Stomach (tissue), 4 donors: ENCODE measurements around the gene DNAJB8.

Experiments used
- CTCF ChIP-seq, 7 experiments: fragments of 450-650 bp in 4 of 7; fragments of 200-600 bp in 3 of 7; sonication (generic) in 3 of 7; IDR thresholded peaks; one replicate each; pipeline ENCODE4 v1.5.1; 2016 to 2019; ENCODE audit warnings: antibody characterized with exemption in 7 of 7, control low read depth in 2 of 7, mild to moderate bottlenecking in 1 of 7
- EP300 ChIP-seq: sonication (generic); formaldehyde crosslinking; IDR thresholded peaks from one replicate; pipeline ENCODE4 v1.6.1; 2017; ENCODE audit warnings: antibody characterized with exemption
- POLR2A ChIP-seq, 4 donors: fragments of 450-650 bp; IDR thresholded peaks; one replicate each; pipeline ENCODE4 v1.6.1; 2016; ENCODE audit warnings: antibody characterized with exemption in 4 of 4, control low read depth in 2 of 4, mild to moderate bottlenecking in 1 of 4, moderate library complexity in 1 of 4

DNA sequence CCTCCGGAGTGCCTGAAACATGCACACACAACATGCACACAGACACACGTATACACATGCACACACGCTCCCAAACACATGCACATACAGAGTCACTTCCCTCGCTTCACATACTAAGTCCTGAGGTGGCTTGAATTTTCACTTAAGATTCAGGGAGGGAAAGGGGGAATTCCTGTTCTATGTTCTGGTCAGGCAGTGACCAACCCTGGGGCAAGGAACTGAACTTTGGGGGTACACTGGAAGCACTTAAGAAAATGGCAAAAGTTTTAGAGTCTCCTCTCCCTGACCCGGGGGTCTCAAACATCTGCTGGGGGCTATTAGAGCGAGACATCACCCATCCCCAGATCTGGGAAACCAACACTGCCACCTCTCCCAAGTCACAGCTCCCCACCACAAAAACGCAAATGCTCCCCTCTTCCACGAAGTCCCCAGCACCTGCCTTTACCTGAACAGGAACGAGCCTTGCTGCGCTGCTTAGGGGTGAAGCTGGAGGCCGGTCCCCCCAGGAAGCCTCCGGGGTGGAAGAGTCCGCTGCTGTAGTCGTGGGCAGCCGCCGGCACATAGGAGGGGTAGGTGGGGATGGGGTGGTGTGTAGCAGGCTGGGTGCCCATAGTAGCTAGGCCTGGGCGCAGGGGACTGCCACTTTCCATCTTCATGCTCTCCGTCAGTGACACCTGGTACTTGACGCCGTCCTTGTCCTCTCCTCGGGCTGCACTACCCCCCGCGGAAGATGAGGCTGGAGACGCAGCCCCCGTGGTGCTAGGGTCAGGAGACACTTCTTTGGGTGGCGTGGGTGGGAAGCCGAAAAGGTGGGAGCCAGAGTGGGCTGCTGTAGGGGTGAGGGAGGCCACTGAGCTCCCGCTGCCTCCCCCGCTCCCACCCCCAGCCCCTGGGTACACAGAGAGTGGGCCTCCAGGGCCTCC lies 18.9 kb upstream of the DNAJB8 start:
- no peak for TF ChIP-seq CTCF (IDR thresholded peaks at IDR 0.05)
- no peak for TF ChIP-seq POLR2A (IDR thresholded peaks at IDR 0.05)
- no peak for TF ChIP-seq EP300
